Vagina (tissue), 2 donors: ENCODE measurements around the gene CDKN1B. TPM values are rescaled to one million over a fixed set of nuclear protein-coding genes. Genes with fewer than 3 reads are reported as not detected.

ENCODE experiments used
- DNase-seq, 2 donors: peaks; one replicate each; pipeline ENCODE4 v3.0.0-alpha.2; 2017; ENCODE audit errors: extremely low spot score in 2 of 2
- H3K27ac ChIP-seq: fragments of 200-600 bp; sonication (generic); one replicate; pipeline ENCODE4 v1.5.1; 2019
- H3K27me3 ChIP-seq: fragments of 200-600 bp; sonication (generic); one replicate; pipeline ENCODE4 v1.5.1; 2019
- H3K36me3 ChIP-seq, 2 donors: fragments of 200-600 bp; sonication (generic); one replicate each; pipeline ENCODE4 v1.5.1; 2017 to 2019
- H3K4me1 ChIP-seq: fragments of 200-600 bp; sonication (generic); one replicate; pipeline ENCODE4 v1.5.1; 2019
- H3K4me3 ChIP-seq, 2 donors: fragments of 200-600 bp; sonication (generic); 1 replicate in 1 of 2; 2 replicates in 1 of 2; pipeline ENCODE4 v1.5.1; 2016 to 2019
- H3K9me3 ChIP-seq: fragments of 200-600 bp; sonication (generic); one replicate; pipeline ENCODE4 v1.5.1; 2019
- CTCF ChIP-seq, 3 experiments: fragments of 450-650 bp in 2 of 3; fragments of 200-600 bp in 1 of 3; sonication (generic) in 1 of 3; IDR thresholded peaks; one replicate each; pipeline ENCODE4 v1.5.1; 2017 to 2019; ENCODE audit warnings: antibody characterized with exemption in 3 of 3, mild to moderate bottlenecking in 2 of 3, moderate library complexity in 2 of 3
- POLR2A ChIP-seq, 2 donors: fragments of 450-650 bp; IDR thresholded peaks; one replicate each; pipeline ENCODE4 v1.6.1; 2017; ENCODE audit warnings: antibody characterized with exemption in 2 of 2, mild to moderate bottlenecking in 2 of 2, moderate library complexity in 2 of 2
- POLR2AphosphoS5 ChIP-seq, 2 donors: sonication (generic); formaldehyde crosslinking; IDR thresholded peaks; one replicate each; pipeline ENCODE4 v1.9.0; 2017; ENCODE audit warnings: antibody characterized with exemption in 2 of 2, mild to moderate bottlenecking in 2 of 2, low read depth in 1 of 2; ENCODE audit not compliant: insufficient read depth in 1 of 2
- intact Hi-C: fragments of 100-400 bp; cut with DNase I; formaldehyde crosslinking; loops from one replicate; pipeline ENCODE4 v1.15.1; 2023
- total RNA-seq: library from RNA; depleted of rRNA; stranded (reverse); fragments of >200 nt; gene quantifications from one replicate; pipeline ENCODE4 v1.2.3, GENCODE V29; 2016

Gene CDKN1B
- total RNA-seq, 1 donor from 2014 or later: 52.5 TPM

GRCh38 chr12:12747278-12747677 lies 30.1 kb downstream of the CDKN1B start:
- Histone ChIP-seq H3K36me3 (no peaks in the 10 kb centered on the region), H3K9me3 (no peaks in the 10 kb centered on the region), H3K4me3 (no peak overlapping the region), H3K27me3 (no peaks in the 10 kb centered on the region), H3K27ac (no peak overlapping the region), H3K4me1 (no peaks in the 10 kb centered on the region)
- TF ChIP-seq CTCF (IDR thresholded peaks at IDR 0.05): no peak
- TF ChIP-seq POLR2A (IDR thresholded peaks at IDR 0.05): no peak
- TF ChIP-seq POLR2AphosphoS5 (IDR thresholded peaks at IDR 0.05; ENCODE audit: insufficient read depth in 1 of 2, low read depth in 1 of 2): no peak
- intact Hi-C loops: no loop called here
- no peak for DNase-seq

- peak in 1 of 2 donors; percentile 20 for DNase-seq
- no peaks in the 10 kb centered on the region for H3K36me3 ChIP-seq
- no peak overlapping the region for H3K4me3 ChIP-seq
- no peak overlapping the region for H3K27ac ChIP-seq
- intact Hi-C loops: no loop called here
- H3K9me3 ChIP-seq: no peaks in the 10 kb centered on the region
- no peaks in the 10 kb centered on the region for H3K4me1 ChIP-seq
- TF ChIP-seq POLR2A (IDR thresholded peaks at IDR 0.05): no peak
- no peak for TF ChIP-seq POLR2AphosphoS5 (IDR thresholded peaks at IDR 0.05; ENCODE audit: insufficient read depth in 1 of 2, low read depth in 1 of 2)
- no peak for TF ChIP-seq CTCF (IDR thresholded peaks at IDR 0.05)
- no peaks in the 10 kb centered on the region for H3K27me3 ChIP-seq
Observed at GRCh38 chr12:12748044-12748443, 30.9 kb downstream of the CDKN1B start.

GRCh38 chr12:12749433-12749832 lies 32.3 kb downstream of the CDKN1B start:
- Histone ChIP-seq H3K4me1 (no peaks in the 10 kb centered on the region), H3K36me3 (no peaks in the 10 kb centered on the region), H3K9me3 (no peaks in the 10 kb centered on the region), H3K4me3 (peak overlapping the region in 1 of 2 donors; percentile 40), H3K27me3 (no peaks in the 10 kb centered on the region), H3K27ac (peak overlapping the region; percentile 61)
- no peak for TF ChIP-seq POLR2AphosphoS5 (IDR thresholded peaks at IDR 0.05; ENCODE audit: insufficient read depth in 1 of 2, low read depth in 1 of 2)
- TF ChIP-seq CTCF (IDR thresholded peaks at IDR 0.05): no peak
- no peak for TF ChIP-seq POLR2A (IDR thresholded peaks at IDR 0.05)
- intact Hi-C loops: no loop called here
- DNase-seq: peak in 1 of 2 donors; percentile 40

- H3K9me3 ChIP-seq: no peaks in the 10 kb centered on the region
- no peak for TF ChIP-seq POLR2A (IDR thresholded peaks at IDR 0.05)
- TF ChIP-seq CTCF (IDR thresholded peaks at IDR 0.05): no peak
- TF ChIP-seq POLR2AphosphoS5 (IDR thresholded peaks at IDR 0.05; ENCODE audit: insufficient read depth in 1 of 2, low read depth in 1 of 2): no peak
- H3K4me3 ChIP-seq: no peak overlapping the region
- no peak overlapping the region for H3K27ac ChIP-seq
- intact Hi-C loops: no loop called here
- peak in 1 of 2 donors; percentile 1 for DNase-seq
- H3K27me3 ChIP-seq: no peaks in the 10 kb centered on the region
- H3K4me1 ChIP-seq: no peaks in the 10 kb centered on the region
- H3K36me3 ChIP-seq: no peaks in the 10 kb centered on the region
Observed at GRCh38 chr12:12755923-12756322, 38.8 kb downstream of the CDKN1B start.

- H3K9me3 ChIP-seq: no peaks in the 10 kb centered on the region
- H3K36me3 ChIP-seq: no peaks in the 10 kb centered on the region
- intact Hi-C loops: no loop called here
- H3K27ac ChIP-seq: no peak overlapping the region
- H3K27me3 ChIP-seq: no peaks in the 10 kb centered on the region
- peak in 1 of 2 donors; percentile 81 for DNase-seq
- no peaks in the 10 kb centered on the region for H3K4me1 ChIP-seq
- no peak for TF ChIP-seq POLR2AphosphoS5 (IDR thresholded peaks at IDR 0.05; ENCODE audit: insufficient read depth in 1 of 2, low read depth in 1 of 2)
- TF ChIP-seq POLR2A (IDR thresholded peaks at IDR 0.05): no peak
- TF ChIP-seq CTCF (IDR thresholded peaks at IDR 0.05): no peak
- H3K4me3 ChIP-seq: no peak overlapping the region
Observed at GRCh38 chr12:12757121-12757520, 40.0 kb downstream of the CDKN1B start.
